ENCODE measurements around the gene DOK6.

GRCh38 chr18:69898241-69898861, 497.7 kb downstream of the DOK6 start:
- TF ChIP-seq POLR2A (IDR thresholded peaks at IDR 0.05; ENCODE audit: low read depth, low read length): no peak
- TF ChIP-seq CTCF (IDR thresholded peaks at IDR 0.05; ENCODE audit: extremely low read depth in 1 of 2, insufficient read depth in 1 of 2, low read depth in 1 of 2, low read length in 2 of 2): no peak
- TF ChIP-seq JUN (IDR thresholded peaks at IDR 0.05; ENCODE audit: borderline replicate concordance, insufficient read depth, insufficient read length, low read depth): no peak
- TF ChIP-seq EZH2 (IDR thresholded peaks at IDR 0.05; ENCODE audit: borderline replicate concordance, low read depth, low read length, severe bottlenecking): no peak
- no peak for TF ChIP-seq POLR2AphosphoS5 (IDR thresholded peaks at IDR 0.05; ENCODE audit: insufficient read depth, low read depth, low read length)
- TF ChIP-seq MAX (IDR thresholded peaks at IDR 0.05; ENCODE audit: insufficient read depth, insufficient read length): no peak
- TF ChIP-seq GATA2 (IDR thresholded peaks at IDR 0.05; ENCODE audit: insufficient read depth, insufficient read length, low read depth, low read length): no peak
- TF ChIP-seq FOS (IDR thresholded peaks at IDR 0.05; ENCODE audit: borderline replicate concordance, insufficient read depth, low read length): no peak
- no peak for TF ChIP-seq MYC (IDR thresholded peaks at IDR 0.05; ENCODE audit: low read depth, low read length)

Measured in endothelial cell of umbilical vein (primary cell).